ENCODE data around the gene RNF114.
A peak's percentile ranks its signal among the peaks of the same experiment; 100 is the strongest.

- TF ChIP-seq CTCF (conservative IDR thresholded peaks at IDR 0.05 in 1 of 2, IDR thresholded peaks at IDR 0.05 in 1 of 2; ENCODE audit: low read depth in 1 of 2, low read length in 2 of 2) = peak; percentile 72 to 86
- TF ChIP-seq EZH2 (IDR thresholded peaks at IDR 0.05; ENCODE audit: low read length, missing control alignments) = no peak
These were observed 47.8 kb upstream of the RNF114 start for GRCh38 chr20:49888212-49889000.
